Adrenal gland (tissue), 12 donors: ENCODE measurements around the gene ZNF625. TPM values are rescaled to one million over a fixed set of nuclear protein-coding genes. Genes with fewer than 3 reads are reported as not detected.
A peak's percentile ranks its signal among the peaks of the same experiment; 100 is the strongest.

Experiments
- DNase-seq, 7 donors: peaks; one replicate each; pipeline ENCODE4 v3.0.0-alpha.2; 2019 to 2020
- H3K27ac ChIP-seq, 5 donors: fragments of 200-600 bp; sonication (generic) in 4 of 5; 1 replicate in 3 of 5; 2 replicates in 2 of 5; pipeline versions ENCODE4 v1.5.1 to v1.8.0; 2016 to 2020; ENCODE audit warnings: mild to moderate bottlenecking in 1 of 5
- H3K27me3 ChIP-seq: fragments of 200-600 bp; 2 replicates; pipeline ENCODE4 v1.8.0; 2021
- H3K36me3 ChIP-seq, 2 donors: fragments of 200-600 bp; replicated peaks in 1 of 2; 1 replicate in 1 of 2; 2 replicates in 1 of 2; pipeline versions ENCODE4 v1.5.1 to v1.8.0; 2018 to 2022
- H3K4me1 ChIP-seq, 2 donors: fragments of 200-600 bp; replicated peaks in 1 of 2; 1 replicate in 1 of 2; 2 replicates in 1 of 2; pipeline versions ENCODE4 v1.5.1 to v1.8.0; 2018 to 2021
- H3K4me3 ChIP-seq, 4 donors: fragments of 200-600 bp; sonication (generic) in 3 of 4; one replicate each; pipeline ENCODE4 v1.5.1; 2016 to 2018
- H3K9me3 ChIP-seq, 3 donors: fragments of 200-600 bp; sonication (generic) in 1 of 3; replicated peaks in 1 of 3; 1 replicate in 2 of 3; 2 replicates in 1 of 3; pipeline versions ENCODE4 v1.5.1 to v1.8.0; 2016 to 2021
- POLR2A ChIP-seq, 2 donors: fragments of 450-650 bp; IDR thresholded peaks; one replicate each; pipeline ENCODE4 v1.6.1; 2017; ENCODE audit warnings: antibody characterized with exemption in 2 of 2, mild to moderate bottlenecking in 2 of 2, moderate library complexity in 1 of 2
- WGBS, 4 donors: extraction: QIAGEN DNeasy Blood & Tissue Kit in 2 of 4; methylation state at CpG; one replicate each; pipeline versions ENCODE4 v1.1.5 to v1.1.7; 2013 to 2017; 5-methylcytosine and 5-hydroxymethylcytosine counted together
- intact Hi-C, 2 donors: fragments of 100-400 bp; cut with DNase I; formaldehyde crosslinking; loops; one replicate each; pipeline versions ENCODE4 v1.14.1 to v1.15.0; 2022 to 2023
- polyA plus RNA-seq, 3 donors: library from polyadenylated mRNA; stranded (reverse); fragments of 200-250 nt in 2 of 3; fragments of 350-450 nt in 1 of 3; fragmentation: Illumina TruSeq in 1 of 3; extraction: RNeasy Lipid Tissue Mini Kit (QIAGEN cat#74804) in 1 of 3; gene quantifications; one replicate each; pipeline ENCODE4 v1.2.3, GENCODE V29; 2013 to 2014
- total RNA-seq, 9 donors: library from RNA; depleted of rRNA in 4 of 9; stranded (reverse); fragments of >200 nt in 4 of 9; fragments of 120-200 nt in 1 of 9; fragmentation: NEBNext Ultra II Directional in 1 of 9; extraction: Animal tissue kit (Norgen Biotek cat#: 25700) in 1 of 9; gene quantifications; one replicate each; pipeline versions ENCODE4 v1.1.0 to v1.2.4, GENCODE V29; 2013 to 2023
- TF ChIP-seq, protein P1 (sequence below), 6 experiments: fragments of 450-650 bp in 4 of 6; fragments of 200-600 bp in 2 of 6; sonication (generic) in 1 of 6; IDR thresholded peaks; 1 replicate in 5 of 6; 2 replicates in 1 of 6; pipeline versions ENCODE4 v1.5.1 to v1.8.0; 2016 to 2021; ENCODE audit warnings: antibody characterized with exemption in 6 of 6, mild to moderate bottlenecking in 2 of 6, moderate library complexity in 1 of 6
- donor health status: healthy with polysubstance abuse.
- donor health status: Bipolar disorder and iron deficiency.
- donor health status: DM: yes; HTN: yes; CAD: no.
- donor health status: DM: no; HTN: no; CAD: no.
- donor health status: DM: no; HTN: no; CAD: no.
- donor health status: DM: yes; HTN: yes; CAD: no.

Gene ZNF625
- total and polyA plus RNA-seq, 12 donors = 1.7 to 14.1 (median 8.0) TPM

DNA sequence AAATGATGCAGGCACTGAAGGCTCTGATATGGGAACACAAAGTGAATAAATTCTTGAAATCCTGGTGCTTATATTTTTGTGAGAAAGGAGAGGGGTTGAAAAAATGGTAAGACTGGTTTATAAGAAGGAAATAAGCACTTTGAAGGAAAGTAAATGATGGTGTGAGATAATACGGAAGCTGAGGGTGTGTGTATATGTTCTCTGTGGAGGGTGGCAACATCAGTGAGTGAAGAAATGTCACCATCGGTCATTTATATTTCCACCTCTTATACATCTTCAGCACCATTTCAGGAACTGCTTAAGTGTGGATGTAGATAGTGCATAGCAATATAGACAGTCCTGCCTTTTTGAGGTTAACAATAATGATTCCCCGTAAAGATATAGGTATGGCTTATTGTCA is 23.8 kb upstream of the ZNF625 start:
- Histone ChIP-seq H3K27ac (no peak overlapping the region), H3K27me3 (no peaks in the 10 kb centered on the region), H3K36me3 (no peaks in the 10 kb centered on the region), H3K4me3 (no peak overlapping the region), H3K9me3 (peaks cover 0 to 13% (median 0%) of the 10 kb centered on the region in 3 donors), H3K4me1 (no peaks in the 10 kb centered on the region)
- WGBS, 4 donors = 94 to 98% (median 96%) methylated on average over 3 of the region's 3 CpGs
- TF ChIP-seq, protein P1, sequence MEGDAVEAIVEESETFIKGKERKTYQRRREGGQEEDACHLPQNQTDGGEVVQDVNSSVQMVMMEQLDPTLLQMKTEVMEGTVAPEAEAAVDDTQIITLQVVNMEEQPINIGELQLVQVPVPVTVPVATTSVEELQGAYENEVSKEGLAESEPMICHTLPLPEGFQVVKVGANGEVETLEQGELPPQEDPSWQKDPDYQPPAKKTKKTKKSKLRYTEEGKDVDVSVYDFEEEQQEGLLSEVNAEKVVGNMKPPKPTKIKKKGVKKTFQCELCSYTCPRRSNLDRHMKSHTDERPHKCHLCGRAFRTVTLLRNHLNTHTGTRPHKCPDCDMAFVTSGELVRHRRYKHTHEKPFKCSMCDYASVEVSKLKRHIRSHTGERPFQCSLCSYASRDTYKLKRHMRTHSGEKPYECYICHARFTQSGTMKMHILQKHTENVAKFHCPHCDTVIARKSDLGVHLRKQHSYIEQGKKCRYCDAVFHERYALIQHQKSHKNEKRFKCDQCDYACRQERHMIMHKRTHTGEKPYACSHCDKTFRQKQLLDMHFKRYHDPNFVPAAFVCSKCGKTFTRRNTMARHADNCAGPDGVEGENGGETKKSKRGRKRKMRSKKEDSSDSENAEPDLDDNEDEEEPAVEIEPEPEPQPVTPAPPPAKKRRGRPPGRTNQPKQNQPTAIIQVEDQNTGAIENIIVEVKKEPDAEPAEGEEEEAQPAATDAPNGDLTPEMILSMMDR (IDR thresholded peaks at IDR 0.05) = no peak
- TF ChIP-seq POLR2A (IDR thresholded peaks at IDR 0.05) = no peak
- intact Hi-C loops = no loop called here
- no peak for DNase-seq

DNA sequence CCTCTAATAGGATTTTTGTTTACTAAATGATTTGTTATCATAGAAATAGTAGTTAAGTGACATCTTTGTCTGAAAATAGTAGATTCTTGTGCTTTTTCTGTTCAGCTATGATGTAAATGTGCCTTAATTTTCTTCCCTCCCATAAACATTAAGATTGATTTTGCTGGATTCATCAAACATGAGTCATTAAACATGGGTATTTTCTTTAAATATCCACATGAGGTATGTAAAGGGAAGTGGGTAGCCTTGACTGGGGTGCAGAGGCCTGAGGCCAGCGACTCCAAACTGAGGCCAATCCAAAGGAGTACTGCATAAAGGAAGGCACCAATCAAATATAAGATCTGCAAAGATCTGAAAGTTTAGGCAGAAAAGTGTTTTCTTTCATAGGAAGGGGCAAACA is 10.1 kb upstream of the ZNF625 start:
- intact Hi-C loops = no loop called here
- Histone ChIP-seq H3K27me3 (no peaks in the 10 kb centered on the region), H3K36me3 (peaks cover 0 to 15% of the 10 kb centered on the region in 2 donors), H3K9me3 (no peaks in the 10 kb centered on the region), H3K27ac (peak overlapping the region in 1 of 5 donors; percentile 15), H3K4me3 (no peak overlapping the region), H3K4me1 (peaks cover 13 to 32% of the 10 kb centered on the region in 2 donors)
- DNase-seq = no peak
- WGBS, 4 donors = 39 to 62% (median 46%) methylated on average over 1 of the region's 1 CpG
- TF ChIP-seq POLR2A (IDR thresholded peaks at IDR 0.05) = no peak
- TF ChIP-seq, protein P1 (IDR thresholded peaks at IDR 0.05) = no peak

DNA sequence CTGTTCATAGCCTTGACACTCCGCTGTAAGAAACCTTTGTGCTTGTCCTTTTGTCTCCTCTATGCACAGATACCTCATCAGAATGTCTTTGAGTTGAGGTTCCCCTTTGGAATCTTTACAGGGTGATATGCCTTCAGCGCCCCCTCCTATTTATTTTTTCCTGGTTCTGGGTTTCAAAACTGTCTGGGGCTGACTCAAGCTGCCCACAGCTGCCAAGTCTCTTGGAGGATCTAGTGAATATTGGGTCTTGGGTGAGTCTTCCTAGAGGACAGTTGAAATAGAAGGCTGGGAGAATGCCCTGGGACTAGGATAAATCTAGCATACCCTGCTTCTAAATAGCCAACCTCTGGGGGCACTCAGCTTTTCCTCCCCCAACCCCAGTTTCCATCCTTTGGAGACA is 7.3 kb upstream of the ZNF625 start:
- Histone ChIP-seq H3K27ac (peak overlapping the region; percentile 88 to 98 (median 92)), H3K27me3 (no peaks in the 10 kb centered on the region), H3K9me3 (no peaks in the 10 kb centered on the region), H3K4me1 (peaks cover 13 to 32% of the 10 kb centered on the region in 2 donors), H3K36me3 (peaks cover 0 to 5% of the 10 kb centered on the region in 2 donors), H3K4me3 (peak overlapping the region in 2 of 4 donors; percentile 75 to 94)
- TF ChIP-seq, protein P1 (IDR thresholded peaks at IDR 0.05) = no peak
- TF ChIP-seq POLR2A (IDR thresholded peaks at IDR 0.05) = no peak
- WGBS, 4 donors = 1 to 10% (median 9%) methylated on average over 2 of the region's 2 CpGs
- intact Hi-C loops = loop anchor here in 1 of 2 donors (5.0 kb wide), 1 partner anchor 133 kb away; no protein-coding TSS in a partner anchor
- DNase-seq = peak in 2 of 7 donors; percentile 21 to 31

DNA sequence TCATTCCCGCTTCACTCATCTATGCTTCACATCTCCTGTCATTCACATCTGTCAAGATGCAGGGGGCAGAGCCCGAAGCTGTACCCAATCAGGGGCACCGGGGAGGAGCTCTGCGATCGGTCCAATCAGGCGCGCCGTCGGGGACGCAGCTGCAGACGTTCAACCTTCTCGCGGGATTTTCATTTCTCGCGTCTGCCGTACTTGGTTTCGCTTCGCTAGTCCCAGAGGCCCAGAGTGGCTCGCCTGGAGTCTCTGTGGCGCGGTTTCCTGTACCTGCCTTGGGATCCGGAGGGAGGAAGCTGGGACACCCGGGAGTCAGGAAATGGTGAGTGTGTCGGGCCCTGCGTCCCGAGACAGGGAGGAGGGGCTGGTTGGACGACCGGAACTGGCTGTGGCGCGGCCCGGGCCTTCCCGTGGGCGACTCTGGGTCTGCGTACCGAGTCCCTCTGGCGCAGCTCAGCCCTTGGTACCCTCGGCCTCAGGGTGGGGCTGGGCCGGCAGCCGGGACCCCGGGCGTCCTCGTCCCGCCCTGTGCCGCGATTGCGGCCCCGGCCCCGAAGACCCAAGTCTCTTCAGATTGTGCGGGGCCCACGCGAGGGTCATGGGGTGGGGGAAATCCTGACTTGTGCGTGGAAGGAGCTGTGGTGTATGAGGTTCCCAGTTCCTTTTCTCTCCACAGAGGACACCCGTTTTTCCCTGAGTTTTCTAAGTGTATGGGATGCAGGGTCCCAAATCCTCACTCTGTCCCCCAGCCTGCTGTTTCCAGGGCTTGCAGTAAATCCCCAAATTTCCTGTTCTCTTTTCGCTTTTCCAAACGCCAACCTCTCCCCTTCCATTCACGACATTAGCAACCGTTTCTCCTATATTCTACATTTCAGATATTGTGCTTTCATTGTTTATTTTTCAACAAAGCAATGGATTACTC is 6.6 kb upstream of the ZNF625 start, which contains the start of gene ZNF136:
Gene ZNF136 (plus strand): TSS at position 215 of the 925 bp plus-strand sequence. CDS start 108 bp downstream, at position 323.
- WGBS, 4 donors = 0 to 1% (median 0%) methylated on average over 8 to 57 of the region's 57 CpGs
- Histone ChIP-seq H3K9me3 (no peaks in the 10 kb centered on the region), H3K36me3 (no peaks in the 10 kb centered on the region), H3K27me3 (no peaks in the 10 kb centered on the region), H3K27ac (peak within 1 kb of the TSS; percentile 88 to 98 (median 92)), H3K4me1 (peaks cover 13 to 32% of the 10 kb centered on the region in 2 donors), H3K4me3 (peak within 1 kb of the TSS; percentile 1 to 94 (median 84))
- TF ChIP-seq POLR2A (IDR thresholded peaks at IDR 0.05) = peak; percentile 85 to 93
- TF ChIP-seq, protein P1 (IDR thresholded peaks at IDR 0.05) = no peak
- peak; percentile 94 to 98 (median 96) for DNase-seq
- intact Hi-C loops = loop anchor here in 1 of 2 donors (5.0 kb wide), 1 partner anchor 134 kb away; no protein-coding TSS in a partner anchor
